Activated naive CD4-positive, alpha-beta T cell treated with anti-CD3 and anti-CD28 coated beads for 36 hours (primary cell): ENCODE measurements around the gene C1QA. TPM values are rescaled to one million over a fixed set of nuclear protein-coding genes. Genes with fewer than 3 reads are reported as not detected.
A peak's percentile ranks its signal among the peaks of the same experiment; 100 is the strongest.

Experiments
- CTCF ChIA-PET: fragments of 350-600 bp; sonication (Branson Sonifier 250); formaldehyde crosslinking; loops from one replicate; lab custom pipeline; 2021; ENCODE audit warnings: antibody characterized with exemption; lab: Charles Lee
- DNase-seq: peaks from one replicate; pipeline ENCODE4 v3.0.0-alpha.2; 2020
- H3K27ac Mint-ChIP-seq: one replicate; pipeline ENCODE4 v1.8.0; 2021; ENCODE audit warnings: mild to moderate bottlenecking, mixed read lengths
- H3K27me3 Mint-ChIP-seq: one replicate; pipeline ENCODE4 v1.8.0; 2021; ENCODE audit warnings: low read depth, mixed read lengths
- H3K36me3 Mint-ChIP-seq: one replicate; pipeline ENCODE4 v1.8.0; 2021; ENCODE audit warnings: low read depth, mixed read lengths
- H3K4me1 Mint-ChIP-seq: one replicate; pipeline ENCODE4 v1.8.0; 2021; ENCODE audit warnings: low read depth, mixed read lengths
- H3K4me3 Mint-ChIP-seq: one replicate; pipeline ENCODE4 v1.8.0; 2021; ENCODE audit warnings: mild to moderate bottlenecking, moderate library complexity, mixed read lengths
- H3K9me3 Mint-ChIP-seq: one replicate; pipeline ENCODE4 v1.8.0; 2021; ENCODE audit warnings: mixed read lengths
- intact Hi-C: fragments of 100-400 bp; cut with micrococcal nuclease; formaldehyde crosslinking; loops from one replicate; pipeline ENCODE4 v1.15.1; 2023
- total RNA-seq, 2 experiments: library from RNA; stranded (reverse); gene quantifications; one replicate each; pipeline ENCODE4 v1.2.3, GENCODE V29; 2021

Gene C1QA
- total RNA-seq, 2 experiments from 2014 or later = not detected

DNA sequence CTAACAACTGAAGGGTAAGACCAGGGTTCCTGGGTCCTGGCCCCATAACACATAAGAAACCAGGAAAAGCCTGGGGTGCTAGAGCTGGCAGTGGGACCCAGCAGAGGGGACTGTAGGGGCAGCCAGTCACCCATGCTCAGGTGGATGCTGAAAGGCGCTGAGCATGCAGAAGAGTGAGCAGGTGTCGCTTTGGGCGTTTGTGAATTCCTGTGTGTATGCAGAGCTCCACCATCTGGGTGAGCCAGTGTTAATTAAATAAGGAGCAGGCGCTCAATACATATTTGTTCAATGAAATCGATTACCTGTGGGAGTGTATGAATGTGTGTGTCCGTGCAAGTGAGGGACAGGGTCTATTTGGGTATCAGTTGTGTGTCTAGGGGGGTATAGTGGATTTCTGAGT, 499 bp downstream of the C1QA start:
- intact Hi-C loops = no loop called here
- no peak overlapping the region for H3K27ac Mint-ChIP-seq
- no peak overlapping the region for H3K4me3 Mint-ChIP-seq
- no peaks in the 10 kb centered on the region for H3K4me1 Mint-ChIP-seq
- H3K9me3 Mint-ChIP-seq = no peaks in the 10 kb centered on the region
- peaks cover 11% of the 10 kb centered on the region for H3K27me3 Mint-ChIP-seq
- DNase-seq = no peak
- CTCF ChIA-PET = no interaction called here
- H3K36me3 Mint-ChIP-seq = no peaks in the 10 kb centered on the region

- no peak overlapping the region for H3K4me3 Mint-ChIP-seq
- H3K27ac Mint-ChIP-seq = no peak overlapping the region
- H3K9me3 Mint-ChIP-seq = no peaks in the 10 kb centered on the region
- CTCF ChIA-PET = no interaction called here
- DNase-seq = no peak
- H3K4me1 Mint-ChIP-seq = no peaks in the 10 kb centered on the region
- peaks cover 9% of the 10 kb centered on the region for H3K27me3 Mint-ChIP-seq
- H3K36me3 Mint-ChIP-seq = no peaks in the 10 kb centered on the region
- intact Hi-C loops = no loop called here
These were observed 1.5 kb downstream of the C1QA start for GRCh38 chr1:22637907-22638445.

DNA sequence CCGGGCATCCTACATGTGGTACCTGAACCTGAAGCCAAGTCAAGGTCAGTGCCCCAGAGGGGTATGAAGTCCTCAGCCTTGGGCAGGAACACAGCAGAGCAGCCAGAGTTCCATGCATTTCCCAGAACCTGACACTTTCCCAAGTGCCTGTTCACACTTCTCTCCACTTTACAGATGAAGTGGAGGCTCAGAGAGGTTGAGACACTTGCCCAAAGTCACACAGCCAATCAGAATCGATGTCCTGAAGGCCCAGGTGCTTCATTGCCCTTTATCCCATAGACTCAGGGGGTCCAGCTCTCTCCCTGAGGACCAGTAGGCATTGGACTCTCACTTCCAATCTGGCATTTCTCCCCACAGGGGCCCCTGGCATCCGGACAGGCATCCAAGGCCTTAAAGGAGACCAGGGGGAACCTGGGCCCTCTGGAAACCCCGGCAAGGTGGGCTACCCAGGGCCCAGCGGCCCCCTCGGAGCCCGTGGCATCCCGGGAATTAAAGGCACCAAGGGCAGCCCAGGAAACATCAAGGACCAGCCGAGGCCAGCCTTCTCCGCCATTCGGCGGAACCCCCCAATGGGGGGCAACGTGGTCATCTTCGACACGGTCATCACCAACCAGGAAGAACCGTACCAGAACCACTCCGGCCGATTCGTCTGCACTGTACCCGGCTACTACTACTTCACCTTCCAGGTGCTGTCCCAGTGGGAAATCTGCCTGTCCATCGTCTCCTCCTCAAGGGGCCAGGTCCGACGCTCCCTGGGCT, 2.2 kb downstream of the C1QA start:
- Mint-ChIP-seq H3K27ac (no peak overlapping the region), H3K4me3 (no peak overlapping the region), H3K36me3 (no peaks in the 10 kb centered on the region), H3K27me3 (peaks cover 7% of the 10 kb centered on the region), H3K9me3 (no peaks in the 10 kb centered on the region), H3K4me1 (no peaks in the 10 kb centered on the region)
- CTCF ChIA-PET = interaction anchor here (0.6 kb wide), 1 partner anchor 924 kb away, joined by 3 read pairs; no protein-coding TSS in a partner anchor
- DNase-seq = no peak
- intact Hi-C loops = no loop called here

GRCh38 chr1:22639286-22639685, 2.9 kb downstream of the C1QA start:
- intact Hi-C loops = no loop called here
- Mint-ChIP-seq H3K4me3 (no peak overlapping the region), H3K4me1 (no peaks in the 10 kb centered on the region), H3K27me3 (peaks cover 7% of the 10 kb centered on the region), H3K36me3 (no peaks in the 10 kb centered on the region), H3K9me3 (no peaks in the 10 kb centered on the region), H3K27ac (no peak overlapping the region)
- CTCF ChIA-PET = interaction anchor here (0.6 kb wide), 1 partner anchor 925 kb away, joined by 3 read pairs; no protein-coding TSS in a partner anchor
- DNase-seq = peak; percentile 9

GRCh38 chr1:22641247-22641646, 4.8 kb downstream of the C1QA start:
- Mint-ChIP-seq H3K9me3 (no peaks in the 10 kb centered on the region), H3K27ac (no peak overlapping the region), H3K36me3 (no peaks in the 10 kb centered on the region), H3K4me1 (no peaks in the 10 kb centered on the region), H3K4me3 (no peak overlapping the region), H3K27me3 (peaks cover 7% of the 10 kb centered on the region)
- intact Hi-C loops = no loop called here
- CTCF ChIA-PET = interaction anchor here (0.6 to 2.1 kb wide), 5 partner anchors 9 to 253 kb away, joined by 3 to 15 read pairs (median 3); no protein-coding TSS in a partner anchor
- no peak for DNase-seq

DNA sequence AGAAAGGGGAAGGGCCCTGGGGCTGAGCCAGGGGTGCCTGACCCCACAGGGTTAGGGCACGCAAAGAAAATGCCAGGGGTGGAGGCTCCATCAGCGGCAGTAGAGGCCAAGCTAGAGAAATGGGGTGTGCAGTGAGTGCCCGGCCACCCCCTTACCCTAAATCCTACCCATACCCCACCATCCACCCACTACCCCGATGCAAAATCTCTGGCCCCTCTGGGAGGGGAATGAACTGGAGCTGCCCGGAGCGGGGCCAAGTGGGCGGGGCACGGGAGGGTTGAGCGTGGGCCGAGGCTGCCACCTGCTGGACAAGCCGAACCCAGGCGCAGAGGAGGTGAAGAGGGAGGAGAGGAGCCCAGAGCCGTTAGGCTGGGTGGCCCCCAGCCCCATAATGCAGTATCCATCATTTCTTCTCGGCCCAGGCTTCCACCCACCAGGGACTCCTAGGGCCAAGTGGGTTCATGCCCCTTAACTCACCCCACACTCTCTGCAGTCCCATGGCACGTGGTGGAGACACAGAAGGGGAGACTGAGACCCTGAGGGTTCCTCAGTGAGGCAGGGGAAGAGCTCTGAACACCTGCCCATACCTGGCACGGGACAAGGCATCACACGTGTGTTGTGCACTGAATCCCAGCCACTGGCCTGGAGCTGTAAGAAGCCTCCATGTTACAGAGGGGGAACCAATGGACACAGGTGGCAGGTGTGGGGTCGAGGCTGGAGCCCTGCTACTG, 5.6 kb downstream of the C1QA start:
- no peak overlapping the region for H3K4me3 Mint-ChIP-seq
- no peak overlapping the region for H3K27ac Mint-ChIP-seq
- H3K27me3 Mint-ChIP-seq = peaks cover 5% of the 10 kb centered on the region
- DNase-seq = peak; percentile 78
- intact Hi-C loops = loop anchor here (1.0 to 2.0 kb wide), 2 partner anchors 222 to 511 kb away; no protein-coding TSS in a partner anchor
- CTCF ChIA-PET = interaction anchor here (0.6 to 2.1 kb wide), 7 partner anchors 80 to 277 kb away, joined by 3 to 15 read pairs (median 4); no protein-coding TSS in a partner anchor
- no peaks in the 10 kb centered on the region for H3K36me3 Mint-ChIP-seq
- no peaks in the 10 kb centered on the region for H3K4me1 Mint-ChIP-seq
- H3K9me3 Mint-ChIP-seq = no peaks in the 10 kb centered on the region

GRCh38 chr1:22643381-22643780, 7.0 kb downstream of the C1QA start, which contains the start of gene C1QC:
Gene C1QC, plus strand, starts transcription at chr1:22643633. Its CDS starts 391 bp downstream, at chr1:22644024.
- no peak for DNase-seq
- Mint-ChIP-seq H3K4me3 (no peak within 1 kb of the TSS), H3K27ac (no peak within 1 kb of the TSS), H3K36me3 (no peaks in the 10 kb centered on the region), H3K9me3 (no peaks in the 10 kb centered on the region), H3K27me3 (peaks cover 2% of the 10 kb centered on the region), H3K4me1 (no peaks in the 10 kb centered on the region)
- CTCF ChIA-PET = interaction anchor here (2.1 kb wide), 1 partner anchor 223 kb away, joined by 15 read pairs; no protein-coding TSS in a partner anchor
- intact Hi-C loops = loop anchor here (2.0 kb wide), 1 partner anchor 513 kb away; no protein-coding TSS in a partner anchor

DNA sequence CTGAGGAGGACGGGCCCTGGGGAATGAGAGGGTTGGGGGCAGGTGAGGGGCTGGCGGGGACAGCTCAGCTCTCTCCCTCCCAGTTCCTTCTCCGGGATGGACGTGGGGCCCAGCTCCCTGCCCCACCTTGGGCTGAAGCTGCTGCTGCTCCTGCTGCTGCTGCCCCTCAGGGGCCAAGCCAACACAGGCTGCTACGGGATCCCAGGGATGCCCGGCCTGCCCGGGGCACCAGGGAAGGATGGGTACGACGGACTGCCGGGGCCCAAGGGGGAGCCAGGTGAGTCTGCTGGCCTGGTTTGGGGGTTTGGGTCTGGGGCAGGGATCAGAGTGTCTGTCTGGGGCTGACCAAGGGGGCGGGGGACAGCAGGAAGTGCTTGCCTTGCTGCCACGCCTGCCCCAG, 7.5 kb downstream of the C1QA start:
- Mint-ChIP-seq H3K9me3 (no peaks in the 10 kb centered on the region), H3K27me3 (peaks cover 2% of the 10 kb centered on the region), H3K4me1 (no peaks in the 10 kb centered on the region), H3K36me3 (no peaks in the 10 kb centered on the region), H3K27ac (no peak overlapping the region), H3K4me3 (no peak overlapping the region)
- CTCF ChIA-PET = interaction anchor here (0.6 kb wide), 1 partner anchor 222 kb away, joined by 5 read pairs; no protein-coding TSS in a partner anchor
- intact Hi-C loops = loop anchor here (2.0 kb wide), 1 partner anchor 513 kb away; no protein-coding TSS in a partner anchor
- DNase-seq = no peak

DNA sequence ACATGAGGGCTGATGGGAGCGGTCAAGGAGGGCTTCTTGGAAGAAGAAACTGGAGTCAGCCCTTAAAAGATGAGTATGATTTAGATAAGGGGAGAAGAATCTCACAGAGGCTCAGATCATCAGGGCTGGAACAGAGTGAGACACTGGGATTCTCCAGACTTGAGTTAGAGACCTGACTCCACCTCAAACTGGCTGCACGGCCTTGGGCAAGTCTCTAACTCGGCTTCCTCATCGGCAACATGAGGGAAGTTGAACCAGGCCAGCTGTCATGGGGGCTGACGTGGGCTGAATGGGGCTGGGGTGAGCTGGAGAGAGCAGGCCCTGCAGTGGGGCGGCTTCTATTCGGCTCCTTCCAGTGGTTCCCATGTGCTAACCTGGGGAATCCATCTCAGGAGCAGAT, 9.5 kb downstream of the C1QA start:
- no peak overlapping the region for H3K27ac Mint-ChIP-seq
- peaks cover 4% of the 10 kb centered on the region for H3K27me3 Mint-ChIP-seq
- intact Hi-C loops = no loop called here
- H3K36me3 Mint-ChIP-seq = no peaks in the 10 kb centered on the region
- H3K4me3 Mint-ChIP-seq = no peak overlapping the region
- H3K9me3 Mint-ChIP-seq = no peaks in the 10 kb centered on the region
- CTCF ChIA-PET = no interaction called here
- no peaks in the 10 kb centered on the region for H3K4me1 Mint-ChIP-seq
- no peak for DNase-seq

DNA sequence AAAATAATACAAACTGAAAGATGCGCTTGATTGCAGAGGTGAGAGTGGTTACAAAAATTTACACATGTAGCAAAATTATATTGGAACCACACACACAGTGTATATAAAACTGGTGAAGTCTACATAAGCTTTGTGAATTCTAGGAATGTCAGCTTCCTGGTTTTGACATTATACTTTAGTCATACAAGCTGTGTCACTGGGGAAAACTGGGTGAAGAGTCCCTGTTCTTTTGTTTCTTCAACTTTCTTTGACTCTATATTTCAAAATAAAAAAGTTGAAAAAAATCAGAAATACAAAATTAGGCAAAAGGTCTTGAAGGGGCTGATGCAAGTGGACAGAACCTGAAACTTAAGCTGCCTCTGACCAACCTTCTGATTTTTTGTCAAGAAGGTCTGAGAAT, 10.0 kb downstream of the C1QA start:
- CTCF ChIA-PET = no interaction called here
- no peaks in the 10 kb centered on the region for H3K4me1 Mint-ChIP-seq
- DNase-seq = no peak
- H3K27me3 Mint-ChIP-seq = peaks cover 4% of the 10 kb centered on the region
- no peak overlapping the region for H3K4me3 Mint-ChIP-seq
- H3K9me3 Mint-ChIP-seq = no peaks in the 10 kb centered on the region
- H3K36me3 Mint-ChIP-seq = no peaks in the 10 kb centered on the region
- no peak overlapping the region for H3K27ac Mint-ChIP-seq
- intact Hi-C loops = no loop called here

GRCh38 chr1:22650089-22650693, 13.8 kb downstream of the C1QA start:
- Mint-ChIP-seq H3K27ac (no peak overlapping the region), H3K9me3 (no peaks in the 10 kb centered on the region), H3K36me3 (no peaks in the 10 kb centered on the region), H3K4me1 (no peaks in the 10 kb centered on the region), H3K27me3 (peaks cover 4% of the 10 kb centered on the region), H3K4me3 (no peak overlapping the region)
- CTCF ChIA-PET = no interaction called here
- intact Hi-C loops = no loop called here
- no peak for DNase-seq
